Renal cortical epithelial cell (primary cell): ENCODE results near the gene TMEM132D. TPM values are rescaled to one million over a fixed set of nuclear protein-coding genes. Genes with fewer than 3 reads are reported as not detected.
A peak's percentile ranks its signal among the peaks of the same experiment; 100 is the strongest.

ENCODE experiments used
- DNase-seq: peaks from one replicate; pipeline ENCODE4 v3.0.0-alpha.2; 2011; ENCODE audit warnings: low read depth
- total RNA-seq: library from RNA; depleted of rRNA; stranded (reverse); fragments of >200 nt; gene quantifications from 2 replicates; pipeline ENCODE4 v1.2.3, GENCODE V29; 2014

TMEM132D gene
- total RNA-seq, 1 donor from 2014 or later: 0.05 TPM

DNA sequence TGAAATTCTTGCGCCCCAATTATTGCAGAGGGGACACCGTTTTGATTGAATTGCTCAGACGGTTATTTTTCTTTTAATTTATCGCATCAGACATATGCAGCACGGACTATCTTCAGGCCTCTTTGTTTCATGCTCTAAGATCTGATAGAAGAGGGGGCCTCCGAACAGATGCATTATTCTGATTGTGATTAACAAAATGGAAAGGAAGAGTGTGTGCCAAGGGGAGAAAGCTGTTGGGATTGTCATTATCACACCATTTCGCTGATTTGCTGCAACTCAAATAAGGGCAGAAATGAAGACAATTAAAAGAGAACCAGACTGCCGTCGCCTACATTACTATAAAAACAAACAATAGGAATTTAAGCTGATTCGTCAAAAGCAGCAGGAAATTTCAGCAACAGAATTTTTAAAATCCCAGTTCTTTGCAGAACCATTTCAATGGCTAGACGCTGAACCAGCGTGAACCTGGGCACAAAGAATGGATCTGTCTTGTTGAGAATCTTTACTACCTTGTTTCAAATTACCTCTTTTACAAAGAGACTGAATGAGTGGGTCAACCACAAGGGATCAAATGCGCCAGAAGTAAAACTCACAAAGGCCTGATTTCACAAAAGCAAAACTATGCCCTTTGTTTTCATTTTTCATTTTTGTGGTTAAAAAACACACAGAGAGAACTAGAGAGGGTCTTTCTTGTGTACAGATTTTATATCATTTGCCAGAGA, 30.6 kb downstream of the TMEM132D start:
- no peak for DNase-seq

DNA sequence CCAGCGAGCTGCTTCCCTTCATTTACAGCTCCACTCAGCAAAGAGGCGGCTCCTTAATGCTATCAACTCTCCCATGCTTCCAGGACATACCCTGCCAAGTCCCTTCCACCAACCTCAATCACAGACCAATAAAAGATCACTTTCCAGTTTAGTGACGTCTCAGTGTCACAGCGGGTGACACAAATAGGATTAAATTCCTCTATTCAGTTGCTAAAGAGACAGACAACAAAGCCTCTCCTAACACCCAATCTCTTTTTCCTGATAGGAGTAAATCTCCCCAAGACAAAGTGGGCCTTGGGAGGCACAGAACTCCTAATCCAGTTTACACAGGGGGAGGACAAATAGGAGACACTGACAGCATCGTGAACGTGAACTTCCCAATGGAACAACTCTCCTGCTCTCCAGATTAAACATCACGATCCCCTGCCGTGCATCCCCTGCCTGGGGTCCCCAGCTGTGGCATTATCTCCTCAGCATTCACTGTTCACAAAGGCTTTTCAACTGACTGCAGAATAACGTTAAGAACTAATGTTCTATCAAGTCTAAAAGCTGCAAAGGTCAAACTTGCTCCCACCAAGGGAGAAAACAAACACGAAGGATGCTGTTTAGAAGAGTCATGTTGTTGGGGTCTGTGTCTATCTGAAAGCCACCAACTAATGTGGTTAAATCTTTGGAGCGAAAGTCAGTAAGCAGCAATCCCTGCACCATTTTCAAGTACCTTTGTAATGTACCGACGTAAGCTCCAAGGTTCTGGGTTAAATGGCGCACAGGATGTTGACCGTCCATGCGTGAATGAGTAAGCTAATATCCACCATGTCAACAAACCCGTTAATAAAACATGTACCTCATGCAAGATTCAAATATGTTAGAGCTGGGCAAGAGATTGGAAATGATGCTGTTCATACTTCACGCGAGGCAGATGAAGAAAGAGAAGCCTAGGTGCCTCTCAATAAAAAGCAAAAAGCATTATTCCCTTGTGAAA, 31.5 kb downstream of the TMEM132D start:
- DNase-seq: no peak

DNA sequence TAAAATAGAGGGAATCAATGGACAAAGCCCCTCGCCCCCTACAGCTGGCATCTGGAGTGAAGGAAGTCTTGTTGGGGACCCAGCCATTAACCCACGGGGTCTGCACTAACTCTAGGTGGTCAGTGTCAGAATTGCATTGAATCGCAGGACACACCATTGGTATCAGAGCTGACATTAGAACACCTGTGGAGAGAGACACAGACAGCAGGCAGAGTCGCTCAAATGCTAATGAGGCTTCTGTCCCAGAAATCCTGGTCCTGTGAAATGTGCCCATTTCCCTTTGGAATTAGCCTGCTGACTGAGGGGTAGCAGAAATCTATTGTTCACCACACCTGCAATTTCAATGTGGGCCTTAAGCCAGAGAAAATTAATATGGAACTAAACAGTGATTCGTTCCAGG, 33.0 kb downstream of the TMEM132D start:
- DNase-seq: no peak

DNA sequence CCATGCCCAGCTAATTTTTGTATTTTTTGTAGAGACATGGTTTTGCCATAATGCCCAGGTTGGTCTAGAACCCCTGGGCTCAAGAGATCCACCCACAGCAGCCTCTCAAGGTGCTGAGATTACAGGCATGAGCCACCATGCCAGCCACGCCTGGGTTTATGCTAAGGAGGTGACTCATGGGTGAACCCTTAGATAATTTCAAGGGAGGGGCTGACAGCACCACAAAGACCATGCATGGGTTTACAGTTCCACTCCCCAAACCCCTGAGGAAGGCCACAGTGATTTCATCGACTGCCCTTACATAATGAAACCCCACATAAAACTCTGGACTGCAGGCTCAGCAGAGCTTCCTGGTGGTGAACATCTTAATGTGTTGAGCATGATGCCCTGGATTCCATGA, 33.7 kb downstream of the TMEM132D start:
- DNase-seq: no peak

DNA sequence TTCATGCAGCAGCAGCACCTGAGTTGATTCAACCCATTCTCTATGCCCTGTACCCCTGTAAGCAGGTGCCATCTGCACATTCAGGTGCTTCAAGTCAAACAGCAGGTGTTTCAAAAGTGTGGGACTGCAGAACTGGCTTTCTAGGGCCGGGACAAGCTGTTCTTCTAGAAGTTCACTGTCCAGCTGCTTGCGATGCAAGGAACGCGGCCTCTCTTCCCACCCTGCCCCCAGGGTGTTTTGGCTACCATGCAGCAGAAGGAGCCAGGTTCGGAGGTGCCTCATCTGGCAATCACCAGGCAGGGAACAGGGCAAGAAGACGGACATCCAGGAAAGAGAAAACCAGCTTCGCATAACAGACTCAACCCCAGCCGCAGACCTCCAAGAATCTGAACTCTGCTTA, 35.2 kb downstream of the TMEM132D start:
- DNase-seq: no peak

DNA sequence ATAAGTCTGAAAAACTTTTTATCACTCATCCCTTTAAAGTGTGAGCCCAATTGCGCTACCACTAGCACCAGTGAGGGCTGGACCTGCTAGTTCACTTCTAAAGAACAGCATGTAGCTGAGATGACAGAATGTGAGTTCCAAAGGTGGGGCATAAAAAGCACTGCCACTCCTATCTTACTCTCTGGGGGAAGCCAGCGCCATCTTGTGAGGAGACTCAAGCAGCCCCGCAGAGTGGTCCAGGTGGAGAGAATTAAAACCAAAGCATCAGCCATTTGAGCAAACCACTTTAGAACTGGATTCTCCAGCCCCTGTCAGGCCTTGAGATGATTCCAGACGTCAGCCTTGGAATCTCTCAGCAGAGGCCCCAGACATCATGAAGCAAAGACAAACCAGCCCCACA, 39.9 kb downstream of the TMEM132D start:
- DNase-seq: no peak

DNA sequence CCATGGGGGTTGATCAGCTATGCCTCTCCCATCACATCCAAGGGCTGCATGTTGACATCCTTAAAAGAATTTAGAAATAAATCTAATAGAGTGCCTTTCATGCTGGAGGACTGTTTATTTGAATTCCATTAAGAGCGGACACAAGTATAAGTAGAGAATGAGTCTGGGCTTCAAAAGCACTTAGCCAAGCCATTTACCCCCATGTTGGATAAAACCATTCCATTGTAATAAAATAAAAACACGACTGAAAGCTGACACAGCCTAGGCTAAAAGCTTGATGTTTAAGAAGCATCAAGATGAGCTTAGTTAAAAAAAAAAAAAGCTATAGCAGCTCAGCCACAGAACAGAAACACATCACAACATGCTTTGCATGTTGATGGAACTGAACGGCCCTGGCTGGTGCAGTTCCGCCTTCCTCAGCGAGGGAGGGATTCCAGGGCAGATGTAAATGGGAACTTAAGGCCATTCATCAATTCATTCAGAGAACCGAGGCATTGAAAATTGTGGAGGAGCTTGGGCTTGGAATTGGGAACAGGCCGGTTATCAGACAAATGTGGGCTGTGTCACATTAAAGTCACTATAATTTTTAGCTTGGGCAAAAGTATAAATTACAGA, 41.2 kb downstream of the TMEM132D start:
- DNase-seq: no peak

DNA sequence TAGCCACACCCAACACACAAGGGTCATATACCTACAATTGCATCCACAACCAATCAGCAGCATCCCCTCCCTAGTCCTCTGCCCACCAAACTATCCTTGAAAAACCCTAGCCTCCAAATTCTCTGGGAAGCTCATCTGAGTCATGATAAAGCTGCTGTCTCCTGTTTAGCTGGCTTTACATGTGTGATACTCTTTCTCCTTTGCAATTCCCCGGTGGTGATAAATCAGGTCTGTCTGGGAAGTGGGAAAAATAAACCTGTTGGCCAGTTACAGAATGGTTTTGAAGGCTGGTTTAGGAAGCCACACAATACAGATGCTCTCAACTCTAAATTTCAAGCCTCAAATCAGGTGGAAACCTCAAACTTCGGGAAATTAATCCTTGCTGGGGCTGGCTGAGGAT, 41.9 kb downstream of the TMEM132D start:
- DNase-seq: no peak

DNA sequence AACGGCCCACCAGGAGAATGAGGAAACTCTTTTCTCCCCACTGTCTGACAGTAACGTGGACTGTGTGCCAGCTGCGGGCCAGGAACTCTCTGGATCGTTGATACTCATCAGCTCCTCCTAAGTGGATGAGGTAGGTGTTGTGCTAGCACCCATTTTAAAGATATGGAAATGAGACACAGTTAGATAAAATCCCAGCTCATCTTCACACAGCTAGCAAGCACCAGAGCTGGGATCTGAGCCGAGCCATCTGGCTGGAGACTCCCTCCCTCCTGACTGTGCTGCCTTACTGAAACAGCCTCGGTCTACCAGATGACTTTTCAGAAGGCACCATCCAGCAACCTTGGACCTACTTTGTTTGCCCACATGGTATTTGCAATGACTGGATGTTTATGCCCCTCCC, 49.2 kb downstream of the TMEM132D start:
- no peak for DNase-seq

DNA sequence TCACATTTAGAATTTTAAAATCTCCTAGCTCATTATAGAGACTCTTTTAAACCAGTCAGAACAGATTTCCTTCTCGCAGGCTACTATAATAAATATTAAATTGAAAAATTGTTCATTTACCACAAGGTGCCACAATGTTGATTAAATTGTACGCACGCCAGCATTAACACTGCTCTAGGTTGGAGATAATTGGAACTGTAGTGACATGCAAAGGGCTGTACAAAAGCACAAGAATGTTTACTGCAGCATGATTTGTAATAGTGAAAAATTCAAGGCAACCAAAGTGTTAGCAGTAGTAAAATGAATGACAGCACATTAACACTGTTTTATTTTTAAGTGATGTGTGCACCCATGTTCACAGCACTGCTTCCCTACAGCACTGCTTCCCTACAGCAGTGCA, 52.5 kb downstream of the TMEM132D start:
- no peak for DNase-seq

DNA sequence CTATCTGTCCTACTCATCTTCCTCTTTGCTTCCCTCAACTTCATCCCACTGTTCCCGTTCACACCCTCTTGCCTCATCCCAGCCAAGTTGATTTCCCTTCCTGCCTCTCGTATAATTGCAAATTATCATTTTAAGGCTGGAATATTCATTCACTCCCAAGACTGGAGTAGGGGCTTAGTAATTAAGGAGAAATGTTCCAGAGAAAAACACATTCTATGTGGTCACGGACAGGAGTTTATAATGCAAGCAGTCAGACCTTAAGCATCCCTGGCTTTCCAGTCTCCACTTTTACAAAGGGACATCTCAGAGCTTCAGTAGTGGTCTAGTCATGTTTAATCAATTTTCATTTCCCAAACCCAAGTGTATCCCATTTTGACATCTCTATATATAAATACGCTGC, 54.9 kb downstream of the TMEM132D start:
- no peak for DNase-seq

DNA sequence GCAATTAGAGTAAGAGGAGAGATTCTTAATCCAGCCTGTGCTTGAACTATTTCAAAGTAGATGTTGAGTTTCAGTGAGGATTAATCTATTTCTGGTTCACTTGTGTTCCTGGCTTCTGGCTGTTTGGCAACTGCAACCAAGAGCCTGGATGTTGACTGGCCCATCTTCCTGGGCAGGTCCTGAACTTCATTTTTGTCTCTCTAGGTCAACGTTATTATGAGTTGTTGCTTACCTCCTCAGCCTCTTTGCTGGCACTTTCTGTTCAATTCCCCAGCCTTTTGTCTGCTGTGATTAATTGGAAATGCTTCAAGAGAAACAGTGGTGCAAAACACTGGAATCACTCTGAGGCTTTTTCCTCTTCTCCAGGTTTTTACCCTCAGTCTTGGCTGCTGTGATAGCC, 56.8 kb downstream of the TMEM132D start:
- no peak for DNase-seq

DNA sequence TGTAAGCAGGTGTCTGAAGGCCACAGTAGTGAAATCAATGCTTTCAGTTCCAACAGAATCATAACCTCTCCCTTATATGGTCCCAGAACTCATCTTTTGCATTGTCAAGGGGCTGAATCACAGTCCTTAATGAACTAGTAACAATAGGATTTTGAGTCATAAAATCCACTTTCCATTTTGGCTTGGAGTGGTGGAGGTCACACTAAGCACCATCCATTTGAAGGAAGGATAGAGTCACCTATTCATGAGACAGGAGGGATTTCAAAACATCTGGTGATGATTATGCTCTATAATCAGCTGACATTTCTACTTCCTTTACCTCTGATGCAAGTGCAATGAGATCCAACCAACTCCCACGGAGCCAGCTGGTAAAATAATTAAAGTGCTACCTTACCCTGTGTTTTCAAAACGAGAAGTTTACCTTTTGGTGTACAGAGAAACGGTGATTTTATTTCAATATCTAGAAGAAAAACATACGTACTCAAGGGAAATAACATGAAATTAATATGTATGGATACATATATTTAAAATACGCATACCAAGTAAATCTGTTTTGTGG, 59.1 kb downstream of the TMEM132D start:
- DNase-seq: peak; percentile 2

DNA sequence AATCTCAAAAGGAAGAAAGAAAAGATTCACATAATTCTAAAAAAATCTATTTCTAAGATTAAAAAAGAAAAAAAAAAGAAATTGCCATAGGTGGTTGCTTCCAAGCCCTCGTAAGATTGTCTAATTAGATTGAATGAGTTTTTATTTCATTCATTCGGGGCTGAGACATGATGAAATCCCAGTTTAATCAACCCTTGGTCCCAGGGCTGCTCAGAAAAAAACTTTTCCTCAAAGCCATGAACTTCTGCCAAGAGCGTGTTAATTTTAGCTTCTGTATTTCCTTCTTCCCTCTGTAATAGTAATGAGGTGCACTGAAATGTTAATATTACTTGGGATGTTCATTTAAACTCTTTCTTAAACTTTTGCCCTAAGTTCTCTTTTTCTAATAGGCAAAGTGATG, 62.6 kb downstream of the TMEM132D start:
- DNase-seq: no peak

DNA sequence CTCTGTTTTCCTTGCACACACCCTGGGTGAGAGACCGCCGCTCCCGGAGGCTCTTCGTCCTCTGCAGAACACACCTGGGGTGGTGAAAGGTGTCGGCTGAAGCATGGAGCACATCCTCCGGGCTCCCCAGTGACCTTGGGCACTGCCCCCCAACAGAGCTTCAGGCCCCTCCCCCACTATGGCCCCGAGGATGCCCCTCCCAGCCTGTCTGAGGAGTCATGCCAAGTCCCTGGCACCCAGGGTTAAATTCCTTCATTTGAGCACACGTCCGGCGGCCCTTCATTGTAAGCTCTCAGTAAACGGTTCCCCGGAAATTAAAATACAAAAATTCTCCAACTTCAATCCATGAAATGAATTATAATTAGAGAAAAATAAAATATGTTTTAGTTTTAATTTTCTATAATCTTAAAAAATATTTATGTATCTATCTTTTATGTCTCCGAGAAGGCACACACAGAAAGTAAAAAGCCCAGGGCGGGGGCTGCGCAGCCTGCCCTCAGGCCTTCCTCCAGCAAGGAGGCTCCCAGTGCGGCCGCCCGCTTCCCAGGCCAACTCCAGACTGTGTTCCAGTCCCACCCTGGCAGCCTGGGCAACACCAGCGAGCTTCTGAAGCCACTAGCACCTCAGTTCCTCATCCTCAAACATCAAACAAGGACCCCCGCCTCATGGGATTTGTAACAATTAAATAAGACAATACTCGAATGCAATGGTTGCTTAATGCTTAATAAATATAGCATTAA, 63.5 kb downstream of the TMEM132D start:
- DNase-seq: no peak

DNA sequence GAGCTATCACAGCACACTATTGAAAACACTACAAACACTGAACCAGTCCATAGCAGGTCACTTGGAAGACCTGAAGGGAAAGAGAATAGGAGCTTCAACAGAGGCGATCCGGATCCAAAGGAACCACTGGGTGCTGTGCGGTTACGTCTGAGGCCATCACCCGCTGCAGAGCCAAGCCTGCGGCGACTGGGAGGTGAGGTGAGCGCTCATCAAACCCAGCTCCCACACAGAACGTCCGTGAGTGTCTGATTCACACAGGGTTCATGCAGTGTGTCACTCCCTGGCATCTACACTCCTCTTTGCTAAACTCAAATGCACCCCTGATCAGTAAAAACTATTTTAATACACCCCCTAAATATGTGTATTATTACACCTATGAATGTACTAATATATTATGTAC, 64.1 kb downstream of the TMEM132D start:
- DNase-seq: no peak

DNA sequence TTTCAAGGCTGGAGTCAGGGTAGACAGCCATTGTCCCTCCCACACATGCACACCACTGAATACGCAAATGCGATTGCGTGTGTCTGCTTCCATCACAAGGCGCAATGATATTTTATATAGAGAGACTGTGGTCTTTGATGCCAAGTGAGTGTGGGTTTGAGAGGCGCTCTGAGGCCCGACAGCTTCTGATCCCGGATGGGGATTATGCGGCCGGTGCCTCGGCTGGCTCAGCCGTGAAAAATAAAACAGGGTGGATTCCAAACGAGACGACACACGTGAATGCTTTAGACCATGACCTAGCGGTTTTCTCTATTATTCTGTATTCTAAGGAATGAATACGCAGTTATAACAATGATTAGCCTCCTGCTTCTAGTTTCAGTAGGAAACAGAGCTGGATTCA, 72.5 kb downstream of the TMEM132D start:
- DNase-seq: no peak

DNA sequence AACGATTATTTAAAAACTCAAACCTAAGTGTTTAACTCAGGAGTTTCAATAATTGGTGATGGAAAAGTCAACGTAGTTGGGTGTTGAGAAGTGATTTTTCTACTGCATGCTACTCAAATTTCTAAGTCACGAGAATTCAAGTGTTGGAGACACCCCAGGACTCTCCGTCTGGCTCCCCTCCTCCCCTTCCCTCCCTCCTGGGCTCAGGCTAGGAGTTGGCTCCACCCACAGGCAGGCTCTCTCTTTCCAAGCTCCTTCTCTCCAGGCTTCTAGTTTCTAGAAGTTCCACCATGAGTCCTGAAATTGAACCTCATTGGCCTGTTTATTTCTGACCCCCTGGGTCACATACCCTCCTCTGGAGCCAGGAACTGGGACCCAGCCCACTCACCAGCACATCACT, 73.0 kb downstream of the TMEM132D start:
- no peak for DNase-seq

DNA sequence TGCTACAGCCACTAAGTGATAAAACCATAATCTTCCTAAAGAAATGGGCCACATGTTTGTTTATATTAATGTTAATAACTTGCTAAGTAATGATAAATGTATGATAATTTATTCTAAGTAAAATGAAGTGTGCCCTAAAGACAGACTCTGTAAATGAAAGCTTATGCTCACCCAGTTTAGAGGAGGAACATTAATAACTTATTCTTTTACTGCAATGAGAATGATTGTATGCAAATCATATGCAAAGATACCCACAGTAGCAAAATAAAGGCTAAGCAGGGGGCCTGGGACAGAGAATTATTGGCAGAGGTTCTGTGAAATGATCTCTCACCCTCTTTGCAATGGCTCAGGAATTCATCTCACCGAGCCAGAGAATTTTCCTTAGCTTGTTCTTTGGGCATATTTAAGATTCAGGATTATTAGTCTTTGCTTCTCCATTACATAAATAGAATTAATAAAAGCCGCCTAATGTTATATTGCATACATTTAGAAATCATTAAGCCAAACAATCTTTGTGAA, 75.9 kb downstream of the TMEM132D start:
- no peak for DNase-seq

DNA sequence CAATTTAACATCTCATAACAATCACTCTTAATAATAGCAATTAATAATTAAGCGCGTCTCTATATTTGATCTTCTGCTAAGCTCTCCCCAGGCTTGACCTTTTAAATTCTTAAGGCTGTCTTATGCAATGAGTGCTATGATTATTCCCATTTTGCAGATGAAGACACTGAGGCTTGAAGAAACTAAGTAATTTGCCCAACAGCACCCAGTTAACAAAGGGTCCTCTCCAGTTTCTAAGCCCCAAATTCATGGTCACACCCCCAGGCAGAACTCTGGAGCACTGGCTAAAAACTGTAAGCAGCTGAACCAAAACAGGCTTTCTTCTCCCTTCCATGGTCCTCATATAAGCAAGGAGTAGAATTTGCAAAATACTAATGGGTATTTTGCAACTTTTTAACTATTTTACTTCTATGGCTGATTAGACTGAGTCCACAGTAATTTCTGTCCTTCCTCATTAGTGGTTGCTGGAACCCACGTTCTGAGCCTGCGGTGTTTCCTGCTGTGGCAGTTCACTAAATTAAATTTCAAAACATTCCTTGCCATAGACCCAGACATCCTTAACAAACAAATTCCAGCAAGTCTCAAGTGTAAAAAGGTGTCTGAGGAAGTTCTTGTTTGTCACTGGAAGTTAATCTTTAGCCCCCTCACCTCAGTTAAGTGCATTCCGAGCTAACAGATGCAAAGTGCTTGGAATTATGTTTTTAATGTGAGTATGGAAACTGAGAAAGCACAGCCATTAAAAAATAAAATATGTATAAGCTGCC, 76.5 kb downstream of the TMEM132D start:
- DNase-seq: no peak

DNA sequence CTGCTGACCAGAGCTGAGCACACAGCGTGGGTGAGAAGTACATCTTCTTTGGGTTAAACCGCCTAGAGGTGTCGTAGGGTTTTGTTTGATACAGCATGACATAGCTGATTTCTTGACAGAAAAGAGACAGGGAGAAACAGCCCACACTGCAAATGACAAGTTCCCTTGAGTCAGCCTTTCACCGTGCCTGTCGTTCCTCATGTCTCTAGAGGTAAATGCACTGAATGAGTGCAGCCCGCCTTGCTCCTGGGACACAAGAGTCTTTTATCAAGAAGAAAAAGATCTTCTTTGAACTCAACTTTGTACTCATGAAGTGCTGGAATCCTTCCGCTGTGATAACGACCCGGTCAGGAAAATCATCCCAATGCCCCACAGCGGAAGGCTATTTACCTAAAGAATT, 77.6 kb downstream of the TMEM132D start:
- no peak for DNase-seq
